PC-3 (cell line): ENCODE measurements around the gene RABGGTA.

Source experiments
- CTCF ChIP-seq: fragments of 300-600 bp; sonication (generic); conservative IDR thresholded peaks from 2 replicates; pipeline ENCODE4 v1.5.1; 2017; ENCODE audit warnings: antibody characterized with exemption, low read depth, mild to moderate bottlenecking, low read length
- EZH2 ChIP-seq: fragments of 300-600 bp; sonication (generic); IDR thresholded peaks from one replicate; pipeline ENCODE4 v1.6.1; 2017; ENCODE audit warnings: antibody characterized with exemption, mild to moderate bottlenecking, low read length; ENCODE audit not compliant: unreplicated experiment
- EZH2phosphoT487 ChIP-seq: fragments of 300-600 bp; sonication (generic); IDR thresholded peaks from 2 replicates; pipeline ENCODE4 v1.6.1; 2018; ENCODE audit warnings: mild to moderate bottlenecking, antibody characterized with exemption, low read length, borderline replicate concordance

- TF ChIP-seq EZH2 (no peak), CTCF (no peak), EZH2phosphoT487 (no peak)
Measured at GRCh38 chr14:24315807-24316596, 44.6 kb upstream of the RABGGTA start.
